OCI-LY1 (cell line): Measurements from ENCODE around the gene PPP1R14B.

ENCODE experiments used
- EZH2 ChIP-seq: fragments of 200-600 bp; sonication (generic), shearing (Covaris generic); IDR thresholded peaks from 2 replicates; pipeline ENCODE4 v1.8.0; 2017; ENCODE audit warnings: borderline replicate concordance, mixed run types, mild to moderate bottlenecking, antibody characterized with exemption, low read length, moderate library complexity, mixed read lengths
- TF ChIP-seq, protein P1 (sequence below): fragments of 200-600 bp; sonication (generic), shearing (Covaris generic); IDR thresholded peaks from 2 replicates; pipeline ENCODE4 v1.5.1; 2017; ENCODE audit warnings: mild to moderate bottlenecking, antibody characterized with exemption, low read length, moderate library complexity, mixed read lengths

DNA sequence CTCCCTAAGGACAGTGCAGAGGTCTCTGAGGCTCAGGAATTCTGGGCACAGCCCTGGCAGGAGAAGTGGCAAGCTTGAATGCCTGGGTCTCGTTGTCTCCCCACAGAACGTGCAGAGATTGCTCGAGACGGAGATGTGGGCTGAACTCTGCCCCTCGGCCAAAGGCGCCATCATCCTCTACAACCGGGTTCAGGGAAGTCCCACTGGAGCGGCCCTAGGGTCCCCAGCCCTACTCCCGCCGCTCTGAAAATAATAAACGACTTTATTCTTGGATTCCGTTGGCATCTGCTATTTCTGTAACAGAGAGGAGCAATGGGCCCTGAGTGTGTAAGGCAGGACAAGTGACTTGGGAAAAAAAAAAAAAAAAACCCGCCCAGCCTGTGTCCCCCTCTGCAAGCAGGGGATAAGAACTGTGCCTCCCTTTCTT, 17.0 kb downstream of the PPP1R14B start:
- TF ChIP-seq, protein P1, sequence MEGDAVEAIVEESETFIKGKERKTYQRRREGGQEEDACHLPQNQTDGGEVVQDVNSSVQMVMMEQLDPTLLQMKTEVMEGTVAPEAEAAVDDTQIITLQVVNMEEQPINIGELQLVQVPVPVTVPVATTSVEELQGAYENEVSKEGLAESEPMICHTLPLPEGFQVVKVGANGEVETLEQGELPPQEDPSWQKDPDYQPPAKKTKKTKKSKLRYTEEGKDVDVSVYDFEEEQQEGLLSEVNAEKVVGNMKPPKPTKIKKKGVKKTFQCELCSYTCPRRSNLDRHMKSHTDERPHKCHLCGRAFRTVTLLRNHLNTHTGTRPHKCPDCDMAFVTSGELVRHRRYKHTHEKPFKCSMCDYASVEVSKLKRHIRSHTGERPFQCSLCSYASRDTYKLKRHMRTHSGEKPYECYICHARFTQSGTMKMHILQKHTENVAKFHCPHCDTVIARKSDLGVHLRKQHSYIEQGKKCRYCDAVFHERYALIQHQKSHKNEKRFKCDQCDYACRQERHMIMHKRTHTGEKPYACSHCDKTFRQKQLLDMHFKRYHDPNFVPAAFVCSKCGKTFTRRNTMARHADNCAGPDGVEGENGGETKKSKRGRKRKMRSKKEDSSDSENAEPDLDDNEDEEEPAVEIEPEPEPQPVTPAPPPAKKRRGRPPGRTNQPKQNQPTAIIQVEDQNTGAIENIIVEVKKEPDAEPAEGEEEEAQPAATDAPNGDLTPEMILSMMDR: no peak
- no peak for TF ChIP-seq EZH2
